ENCODE data around the gene SUPT4H1. TPM values are rescaled to one million over a fixed set of nuclear protein-coding genes. Genes with fewer than 3 reads are reported as not detected.

The SUPT4H1 gene
- total and polyA plus RNA-seq, 9 of the 15 experiments (the other 6 are each of a cell fraction or from before 2014, with no cell fraction given): 62.1 to 320 (median 117) TPM

GRCh38 chr17:58351831-58352595, at the start of gene SUPT4H1 (continued):
- TF ChIP-seq, protein P1, sequence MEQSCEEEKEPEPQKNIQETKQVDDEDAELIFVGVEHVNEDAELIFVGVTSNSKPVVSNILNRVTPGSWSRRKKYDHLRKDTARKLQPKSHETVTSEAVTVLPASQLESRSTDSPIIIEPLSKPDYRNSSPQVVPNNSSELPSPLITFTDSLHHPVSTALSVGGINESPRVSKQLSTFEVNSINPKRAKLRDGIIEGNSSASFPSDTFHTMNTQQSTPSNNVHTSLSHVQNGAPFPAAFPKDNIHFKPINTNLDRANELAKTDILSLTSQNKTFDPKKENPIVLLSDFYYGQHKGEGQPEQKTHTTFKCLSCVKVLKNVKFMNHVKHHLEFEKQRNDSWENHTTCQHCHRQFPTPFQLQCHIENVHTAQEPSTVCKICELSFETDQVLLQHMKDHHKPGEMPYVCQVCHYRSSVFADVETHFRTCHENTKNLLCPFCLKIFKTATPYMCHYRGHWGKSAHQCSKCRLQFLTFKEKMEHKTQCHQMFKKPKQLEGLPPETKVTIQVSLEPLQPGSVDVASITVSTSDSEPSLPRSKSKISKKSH (CRISPR knock-in tag; IDR thresholded peaks at IDR 0.05): no peak
- TF ChIP-seq FOXM1 (IDR thresholded peaks at IDR 0.05; ENCODE audit: low read depth) (no peak), FOXM1 (CRISPR knock-in tag; IDR thresholded peaks at IDR 0.05; ENCODE audit: low read depth) (no peak), KDM2B (CRISPR knock-in tag; IDR thresholded peaks at IDR 0.05) (no peak), DMBX1 (CRISPR knock-in tag; IDR thresholded peaks at IDR 0.05; ENCODE audit: borderline replicate concordance) (0 out of 2 replicates have a peak, but pooled peaks have one; percentile 13), ZNF436 (CRISPR knock-in tag; IDR thresholded peaks at IDR 0.05) (0 out of 2 replicates have a peak, but pooled peaks have one; percentile 29), TCF7L2 (IDR thresholded peaks at IDR 0.05; ENCODE audit: low read depth, low read length) (peak; percentile 91), EP400 (IDR thresholded peaks at IDR 0.05) (peak; percentile 72), ZFP30 (CRISPR knock-in tag; IDR thresholded peaks at IDR 0.05; ENCODE audit: borderline replicate concordance) (no peak), ETV6 (IDR thresholded peaks at IDR 0.05; ENCODE audit: borderline replicate concordance in 1 of 2, low read depth in 2 of 2, low read length in 1 of 2) (peak; percentile 31 to 70; a peak in 1 of 4 replicates), ETV6 (CRISPR knock-in tag; IDR thresholded peaks at IDR 0.05; ENCODE audit: borderline replicate concordance) (no peak), MTA1 (IDR thresholded peaks at IDR 0.05; ENCODE audit: borderline replicate concordance) (no peak), KHSRP (IDR thresholded peaks at IDR 0.05) (no peak), ETV5 (CRISPR knock-in tag; IDR thresholded peaks at IDR 0.05; ENCODE audit: low read depth) (peak; percentile 74), FOXK2 (conservative IDR thresholded peaks at IDR 0.05 in 1 of 2, IDR thresholded peaks at IDR 0.05 in 1 of 2; ENCODE audit: low read depth in 2 of 2) (peak; percentile 98 to 99), ELF1 (tag; IDR thresholded peaks at IDR 0.05) (peak; percentile 96), ZNF77 (CRISPR knock-in tag; IDR thresholded peaks at IDR 0.05) (no peak), ZNF668 (CRISPR knock-in tag; IDR thresholded peaks at IDR 0.05) (no peak), MCM2 (IDR thresholded peaks at IDR 0.05; ENCODE audit: low read depth) (no peak), OTX1 (CRISPR knock-in tag; IDR thresholded peaks at IDR 0.05) (peak; percentile 75; the same call in 1 of the 2 replicates), NR2C2 (CRISPR knock-in tag; IDR thresholded peaks at IDR 0.05) (0 out of 2 replicates have a peak, but pooled peaks have one; percentile 57), NR2C2 (tag; IDR thresholded peaks at IDR 0.05) (peak; percentile 98), MAFF (IDR thresholded peaks at IDR 0.05; ENCODE audit: low read length) (no peak), NFRKB (IDR thresholded peaks at IDR 0.05; ENCODE audit: low read depth) (no peak; the same call in 1 of the 2 replicates), HNRNPH1 (optimal IDR thresholded peaks at IDR 0.05; ENCODE audit: low read depth, low read length) (no peak)
- TF ChIP-seq, protein P2, sequence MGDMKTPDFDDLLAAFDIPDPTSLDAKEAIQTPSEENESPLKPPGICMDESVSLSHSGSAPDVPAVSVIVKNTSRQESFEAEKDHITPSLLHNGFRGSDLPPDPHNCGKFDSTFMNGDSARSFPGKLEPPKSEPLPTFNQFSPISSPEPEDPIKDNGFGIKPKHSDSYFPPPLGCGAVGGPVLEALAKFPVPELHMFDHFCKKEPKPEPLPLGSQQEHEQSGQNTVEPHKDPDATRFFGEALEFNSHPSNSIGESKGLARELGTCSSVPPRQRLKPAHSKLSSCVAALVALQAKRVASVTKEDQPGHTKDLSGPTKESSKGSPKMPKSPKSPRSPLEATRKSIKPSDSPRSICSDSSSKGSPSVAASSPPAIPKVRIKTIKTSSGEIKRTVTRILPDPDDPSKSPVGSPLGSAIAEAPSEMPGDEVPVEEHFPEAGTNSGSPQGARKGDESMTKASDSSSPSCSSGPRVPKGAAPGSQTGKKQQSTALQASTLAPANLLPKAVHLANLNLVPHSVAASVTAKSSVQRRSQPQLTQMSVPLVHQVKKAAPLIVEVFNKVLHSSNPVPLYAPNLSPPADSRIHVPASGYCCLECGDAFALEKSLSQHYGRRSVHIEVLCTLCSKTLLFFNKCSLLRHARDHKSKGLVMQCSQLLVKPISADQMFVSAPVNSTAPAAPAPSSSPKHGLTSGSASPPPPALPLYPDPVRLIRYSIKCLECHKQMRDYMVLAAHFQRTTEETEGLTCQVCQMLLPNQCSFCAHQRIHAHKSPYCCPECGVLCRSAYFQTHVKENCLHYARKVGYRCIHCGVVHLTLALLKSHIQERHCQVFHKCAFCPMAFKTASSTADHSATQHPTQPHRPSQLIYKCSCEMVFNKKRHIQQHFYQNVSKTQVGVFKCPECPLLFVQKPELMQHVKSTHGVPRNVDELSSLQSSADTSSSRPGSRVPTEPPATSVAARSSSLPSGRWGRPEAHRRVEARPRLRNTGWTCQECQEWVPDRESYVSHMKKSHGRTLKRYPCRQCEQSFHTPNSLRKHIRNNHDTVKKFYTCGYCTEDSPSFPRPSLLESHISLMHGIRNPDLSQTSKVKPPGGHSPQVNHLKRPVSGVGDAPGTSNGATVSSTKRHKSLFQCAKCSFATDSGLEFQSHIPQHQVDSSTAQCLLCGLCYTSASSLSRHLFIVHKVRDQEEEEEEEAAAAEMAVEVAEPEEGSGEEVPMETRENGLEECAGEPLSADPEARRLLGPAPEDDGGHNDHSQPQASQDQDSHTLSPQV (IDR thresholded peaks at IDR 0.05): 0 out of 2 replicates have a peak, but pooled peaks have one; percentile 21
